HepG2 (cell line): ENCODE measurements around the gene FAM20A. TPM values are rescaled to one million over a fixed set of nuclear protein-coding genes. Genes with fewer than 3 reads are reported as not detected.

Experiments used
- ATF3 ChIP-seq: sonication (generic); formaldehyde crosslinking; IDR thresholded peaks from 2 replicates; pipeline ENCODE4 v1.4.0; 2020; ENCODE audit warnings: missing genetic modification reagents
- CBFB ChIP-seq: sonication (generic); formaldehyde crosslinking; IDR thresholded peaks from 2 replicates; pipeline ENCODE4 v1.4.0; 2020; ENCODE audit warnings: missing genetic modification reagents
- CEBPG ChIP-seq: IDR thresholded peaks from 2 replicates; pipeline ENCODE4 v1.6.1; 2016
- CREM ChIP-seq, 2 experiments: sonication (generic) in 1 of 2; formaldehyde crosslinking in 1 of 2; IDR thresholded peaks; 2 replicates each; pipeline versions ENCODE4 v1.4.0 to v1.6.1; 2016 to 2020; ENCODE audit warnings: antibody characterized with exemption in 1 of 2, mild to moderate bottlenecking in 1 of 2, missing genetic modification reagents in 1 of 2
- DR1 ChIP-seq: sonication (generic); formaldehyde crosslinking; IDR thresholded peaks from 2 replicates; pipeline ENCODE4 v1.8.0; 2021; ENCODE audit warnings: mild to moderate bottlenecking, missing genetic modification reagents, inconsistent platforms
- FOXO4 ChIP-seq: sonication (generic); formaldehyde crosslinking; conservative IDR thresholded peaks from 2 replicates; pipeline ENCODE4 v1.8.1; 2023; ENCODE audit warnings: missing genetic modification reagents
- GFI1 ChIP-seq: sonication (generic); formaldehyde crosslinking; IDR thresholded peaks from 2 replicates; pipeline ENCODE4 v1.5.0; 2020; ENCODE audit warnings: missing genetic modification reagents, mild to moderate bottlenecking, borderline replicate concordance
- GMEB2 ChIP-seq: IDR thresholded peaks from 2 replicates; pipeline ENCODE4 v1.6.1; 2016; ENCODE audit warnings: missing biosample characterization, missing genetic modification reagents, low read depth
- HMGA1 ChIP-seq: sonication (generic); formaldehyde crosslinking; conservative IDR thresholded peaks from 2 replicates; pipeline ENCODE4 v1.4.0; 2020; ENCODE audit warnings: missing genetic modification reagents
- HNRNPLL ChIP-seq: fragments of 200-400 bp; formaldehyde crosslinking; IDR thresholded peaks from 2 replicates; pipeline ENCODE4 v1.6.1; 2017; ENCODE audit warnings: mild to moderate bottlenecking, low read depth, low read length; ENCODE audit not compliant: poor library complexity, severe bottlenecking
- JUNB ChIP-seq: sonication (generic); formaldehyde crosslinking; IDR thresholded peaks from 2 replicates; pipeline ENCODE4 v1.8.0; 2022; ENCODE audit warnings: missing genetic modification reagents, mild to moderate bottlenecking, borderline replicate concordance
- KDM2A ChIP-seq: sonication (generic); formaldehyde crosslinking; IDR thresholded peaks from 2 replicates; pipeline ENCODE4 v1.4.0; 2020; ENCODE audit warnings: low read depth, missing genetic modification reagents, borderline replicate concordance
- KLF11 ChIP-seq: IDR thresholded peaks from 2 replicates; pipeline ENCODE4 v1.6.1; 2016; ENCODE audit warnings: missing compliant biosample characterization
- KLF16 ChIP-seq, 2 experiments: sonication (generic) in 1 of 2; formaldehyde crosslinking in 1 of 2; IDR thresholded peaks; 2 replicates each; pipeline versions ENCODE4 v1.6.1 to v1.8.0; 2016 to 2023; ENCODE audit warnings: missing genetic modification reagents in 2 of 2, missing compliant biosample characterization in 1 of 2
- MIER2 ChIP-seq: IDR thresholded peaks from 2 replicates; pipeline ENCODE4 v1.6.1; 2016; ENCODE audit warnings: missing biosample characterization, missing genetic modification reagents
- PHF21A ChIP-seq: sonication (generic); formaldehyde crosslinking; IDR thresholded peaks from 2 replicates; pipeline ENCODE4 v1.5.0; 2020; ENCODE audit warnings: mild to moderate bottlenecking, missing genetic modification reagents
- POLR2AphosphoS5 ChIP-seq: IDR thresholded peaks from 2 replicates; pipeline ENCODE4 v1.6.1; 2012; ENCODE audit warnings: low read depth, low read length
- RFX5 ChIP-seq: IDR thresholded peaks from 2 replicates; pipeline ENCODE4 v1.6.1; 2011; ENCODE audit warnings: low read depth, low read length, improper control_type of control experiment
- SALL2 ChIP-seq: sonication (generic); formaldehyde crosslinking; IDR thresholded peaks from 2 replicates; pipeline ENCODE4 v1.8.1; 2023; ENCODE audit warnings: mild to moderate bottlenecking, missing genetic modification reagents, inconsistent platforms
- SCMH1 ChIP-seq: sonication (generic); formaldehyde crosslinking; IDR thresholded peaks from 2 replicates; pipeline ENCODE4 v1.9.0; 2021; ENCODE audit warnings: missing genetic modification reagents, mild to moderate bottlenecking, borderline replicate concordance
- SMARCC2 ChIP-seq: fragments of 450-650 bp; IDR thresholded peaks from 2 replicates; pipeline ENCODE4 v1.6.1; 2017; ENCODE audit warnings: antibody characterized with exemption, mild to moderate bottlenecking
- ZBTB8A ChIP-seq: sonication (generic); formaldehyde crosslinking; IDR thresholded peaks from 2 replicates; pipeline ENCODE4 v1.4.0; 2020; ENCODE audit warnings: mild to moderate bottlenecking, low read depth, missing genetic modification reagents, borderline replicate concordance
- ZFP1 ChIP-seq: IDR thresholded peaks from 2 replicates; pipeline ENCODE4 v1.6.1; 2016
- ZNF275 ChIP-seq: sonication (generic); formaldehyde crosslinking; IDR thresholded peaks from 2 replicates; pipeline ENCODE4 v1.8.0; 2022; ENCODE audit warnings: missing genetic modification reagents, mild to moderate bottlenecking, inconsistent platforms, borderline replicate concordance
- ZNF558 ChIP-seq: sonication (generic); formaldehyde crosslinking; IDR thresholded peaks from 2 replicates; pipeline ENCODE4 v1.9.0; 2022; ENCODE audit warnings: mild to moderate bottlenecking, missing genetic modification reagents, borderline replicate concordance
- ZNF569 ChIP-seq: sonication (generic); formaldehyde crosslinking; IDR thresholded peaks from 2 replicates; pipeline ENCODE4 v1.5.0; 2020; ENCODE audit warnings: mild to moderate bottlenecking, missing genetic modification reagents, moderate library complexity, borderline replicate concordance
- ZNF772 ChIP-seq: sonication (generic); formaldehyde crosslinking; IDR thresholded peaks from 2 replicates; pipeline ENCODE4 v1.5.0; 2020; ENCODE audit warnings: mild to moderate bottlenecking, missing genetic modification reagents
- ZNF839 ChIP-seq: sonication (generic); formaldehyde crosslinking; IDR thresholded peaks from 2 replicates; pipeline ENCODE4 v1.4.0; 2020; ENCODE audit warnings: missing genetic modification reagents, mild to moderate bottlenecking, borderline replicate concordance
- polyA plus RNA-seq, 8 experiments: library from polyadenylated mRNA; depleted of rRNA in 3 of 8; stranded (reverse) in 7 of 8; unstranded in 1 of 8; fragments of >200 nt; fragmentation: Illumina TruSeq in 4 of 8; extraction: Trizol in 4 of 8; gene quantifications; 2 replicates each; pipeline versions ENCODE4 v1.2.1 to v1.2.3, GENCODE V29; 2011 to 2016; ENCODE audit warnings: low read depth in 4 of 8, missing spikeins in 1 of 8, mixed read lengths in 1 of 8; ENCODE audit not compliant: insufficient read depth in 1 of 8
- total RNA-seq, 5 experiments: library from RNA; depleted of rRNA; stranded (reverse); fragments of >200 nt; fragmentation: Illumina TruSeq; extraction: Trizol; gene quantifications; 2 replicates each; pipeline ENCODE4 v1.2.3, GENCODE V29; 2016; ENCODE audit warnings: low read depth in 1 of 5

FAM20A gene
- total and polyA plus RNA-seq, 2 of the 13 experiments (the other 11 are each of a cell fraction or from before 2014, with no cell fraction given) = 9.3 to 20.7 TPM

- TF ChIP-seq ZNF275 (CRISPR knock-in tag) (no peak), SMARCC2 (no peak), HMGA1 (no peak), SALL2 (CRISPR knock-in tag) (peak; percentile 62; the same call in 1 of the 2 replicates), ZNF772 (CRISPR knock-in tag) (peak; percentile 57; the same call in 1 of the 2 replicates), ZNF839 (no peak), SCMH1 (CRISPR knock-in tag) (no peak), FOXO4 (CRISPR knock-in tag) (no peak), GMEB2 (CRISPR knock-in tag) (no peak), CEBPG (CRISPR knock-in tag) (no peak), ATF3 (CRISPR knock-in tag) (0 out of 2 replicates have a peak, but pooled peaks have one; percentile 23), KDM2A (CRISPR knock-in tag) (peak; percentile 53; the same call in 1 of the 2 replicates), MIER2 (CRISPR knock-in tag) (no peak), RFX5 (no peak), ZNF569 (CRISPR knock-in tag) (no peak), ZFP1 (CRISPR knock-in tag) (no peak), PHF21A (CRISPR knock-in tag) (no peak), JUNB (CRISPR knock-in tag) (no peak), ZNF558 (CRISPR knock-in tag) (no peak), GFI1 (CRISPR knock-in tag) (no peak; the same call in 1 of the 2 replicates), HNRNPLL (peak; percentile 71), KLF16 (CRISPR knock-in tag; IDR thresholded peaks at IDR 0.05) (no peak; a peak in 1 of 4 replicates), CBFB (CRISPR knock-in tag) (no peak), CREM (IDR thresholded peaks at IDR 0.05) (no peak), CREM (CRISPR knock-in tag; IDR thresholded peaks at IDR 0.05) (no peak), DR1 (CRISPR knock-in tag) (peak; percentile 26; the same call in 1 of the 2 replicates), POLR2AphosphoS5 (peak; percentile 82), ZBTB8A (CRISPR knock-in tag) (no peak), KLF11 (CRISPR knock-in tag) (no peak)
These were observed at the start of gene FAM20A (continued) for GRCh38 chr17:68600931-68601564.
